GM21360 (cell line): ENCODE measurements around the gene CSNK1G2.

Source experiments
- ATAC-seq: cut with Tn5 transposase; IDR thresholded peaks from one replicate; pipeline ENCODE4 v1.9.1; 2021; ENCODE audit warnings: mild to moderate bottlenecking, moderate library complexity; ENCODE audit not compliant: unreplicated experiment

CSNK1G2 gene

GRCh38 chr19:2014731-2015607, 74.0 kb downstream of the CSNK1G2 start:
- ATAC-seq, result no peak

GRCh38 chr19:2015608-2015950, 74.6 kb downstream of the CSNK1G2 start, which contains the start of gene BTBD2:
Gene BTBD2, minus strand, starts transcription at chr19:2015714. Its CDS starts 11 bp downstream, at chr19:2015703.
- no peak for ATAC-seq

GRCh38 chr19:2016041-2016807, 75.3 kb downstream of the CSNK1G2 start:
- ATAC-seq, result no peak

GRCh38 chr19:2018752-2019151, 77.8 kb downstream of the CSNK1G2 start:
- ATAC-seq, result no peak

GRCh38 chr19:2021453-2022140, 80.6 kb downstream of the CSNK1G2 start:
- no peak for ATAC-seq

- no peak for ATAC-seq
These were observed 81.3 kb downstream of the CSNK1G2 start for GRCh38 chr19:2022289-2022688.

- no peak for ATAC-seq
These were observed 85.8 kb downstream of the CSNK1G2 start for GRCh38 chr19:2026770-2027169.

GRCh38 chr19:2027361-2027760, 86.4 kb downstream of the CSNK1G2 start:
- no peak for ATAC-seq
